H1 (cell line): ENCODE results near the gene RAD51B. TPM values are rescaled to one million over a fixed set of nuclear protein-coding genes. Genes with fewer than 3 reads are reported as not detected.

Experiments
- CHD7 ChIP-seq: fragments of 300-600 bp; sonication (generic); IDR thresholded peaks from 2 replicates; pipeline ENCODE4 v1.7.1; 2012; ENCODE audit warnings: low read length, moderate library complexity, mild to moderate bottlenecking, inconsistent platforms; ENCODE audit not compliant: insufficient replicate concordance
- EP300 ChIP-seq, 2 experiments: IDR thresholded peaks; 1 replicate in 1 of 2; 2 replicates in 1 of 2; pipeline ENCODE4 v1.6.1; 2011 to 2012; ENCODE audit warnings: low read depth in 2 of 2, low read length in 2 of 2, mild to moderate bottlenecking in 2 of 2, borderline replicate concordance in 1 of 2, inconsistent platforms in 1 of 2, moderate library complexity in 1 of 2
- KDM4A ChIP-seq: IDR thresholded peaks from one replicate; pipeline ENCODE4 v1.7.1; 2012; ENCODE audit warnings: low read depth, mild to moderate bottlenecking, moderate library complexity, low read length, inconsistent platforms; ENCODE audit not compliant: severe bottlenecking
- KDM5A ChIP-seq: fragments of 200-600 bp; IDR thresholded peaks from 2 replicates; pipeline ENCODE4 v1.7.1; 2012; ENCODE audit warnings: mild to moderate bottlenecking, low read length, inconsistent platforms, mixed read lengths
- PHF8 ChIP-seq: fragments of 200-600 bp; sonication (generic); conservative IDR thresholded peaks from 2 replicates; pipeline ENCODE4 v1.7.1; 2012; ENCODE audit warnings: low read depth, mild to moderate bottlenecking, inconsistent platforms, low read length, moderate library complexity
- SAP30 ChIP-seq: fragments of 300-600 bp; sonication (generic); IDR thresholded peaks from 2 replicates; pipeline ENCODE4 v1.7.1; 2012; ENCODE audit warnings: low read length, moderate library complexity, mild to moderate bottlenecking, inconsistent platforms; ENCODE audit not compliant: insufficient read depth, insufficient replicate concordance
- SRF ChIP-seq: IDR thresholded peaks from 2 replicates; pipeline ENCODE4 v1.6.1; 2011; ENCODE audit warnings: mild to moderate bottlenecking, low read depth, low read length, moderate library complexity
- polyA plus RNA-seq, 7 experiments: library from polyadenylated mRNA; depleted of rRNA in 3 of 7; stranded (reverse) in 5 of 7; unstranded in 2 of 7; fragments of >200 nt in 5 of 7; fragments of 200-250 nt in 2 of 7; gene quantifications; 1 replicate in 5 of 7; 2 replicates in 1 of 7; 4 replicates in 1 of 7; pipeline versions ENCODE4 v1.2.1 to v1.2.3, GENCODE V29; 2011 to 2013; ENCODE audit warnings: missing spikeins in 2 of 7, mixed read lengths in 2 of 7
- total RNA-seq: library from RNA; stranded (reverse); fragmentation: NEBNext Ultra II Directional; extraction: Animal tissue kit (Norgen Biotek cat#: 25700); gene quantifications from 2 replicates; pipeline ENCODE4 v1.2.1, GENCODE V29; 2021
- TF ChIP-seq, protein P1 (sequence below): IDR thresholded peaks from 2 replicates; pipeline ENCODE4 v1.6.1; 2012; ENCODE audit warnings: inconsistent platforms

Gene RAD51B
- total and polyA plus RNA-seq, 2 of the 8 experiments (the other 6 are each of a cell fraction or from before 2014, with no cell fraction given) = 3.9 to 14.9 TPM

DNA sequence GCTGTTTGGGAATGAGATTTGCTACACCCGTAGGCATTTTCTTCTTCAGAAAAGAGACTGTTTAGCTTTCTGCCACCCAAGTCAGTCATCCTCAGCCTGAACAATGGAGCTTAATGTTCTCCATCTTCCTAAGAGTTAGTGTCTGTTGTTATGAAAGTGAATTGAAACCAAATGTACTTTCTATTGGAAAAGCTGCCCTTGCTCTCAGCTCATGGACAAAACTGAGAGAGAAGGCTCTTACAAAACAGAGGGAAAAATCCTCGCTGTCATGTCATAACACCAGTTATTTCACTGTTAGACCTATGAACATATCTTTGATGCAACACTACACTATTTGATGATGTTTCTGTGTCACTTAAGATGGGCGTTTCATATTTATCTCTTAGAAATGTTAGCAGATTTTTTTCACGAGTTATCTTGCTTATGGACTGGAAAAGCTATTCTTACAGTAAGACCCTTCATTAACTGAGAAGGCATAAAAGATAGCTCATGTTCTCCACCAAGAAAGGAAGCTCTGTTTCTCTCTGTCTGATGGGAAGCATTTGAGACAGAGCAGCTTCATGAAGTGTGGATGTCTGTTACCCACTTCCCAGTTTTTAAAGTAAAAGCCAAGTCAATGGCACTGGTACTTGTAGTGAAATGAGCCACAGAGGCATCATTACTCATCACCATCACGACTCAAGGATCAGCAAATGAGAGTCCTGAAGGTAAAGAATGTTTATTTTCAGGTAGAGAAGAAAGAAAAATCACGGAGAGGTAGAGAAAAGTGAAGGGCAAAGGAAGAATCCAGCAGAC is 489.3 kb downstream of the RAD51B start (continued):
- no peak for TF ChIP-seq EP300 (IDR thresholded peaks at IDR 0.05; ENCODE audit: borderline replicate concordance in 1 of 2, low read depth in 2 of 2, low read length in 2 of 2)
- no peak for TF ChIP-seq PHF8
- no peak for TF ChIP-seq SAP30
- TF ChIP-seq KDM4A = no peak
- TF ChIP-seq SRF = no peak
- TF ChIP-seq, protein P1, sequence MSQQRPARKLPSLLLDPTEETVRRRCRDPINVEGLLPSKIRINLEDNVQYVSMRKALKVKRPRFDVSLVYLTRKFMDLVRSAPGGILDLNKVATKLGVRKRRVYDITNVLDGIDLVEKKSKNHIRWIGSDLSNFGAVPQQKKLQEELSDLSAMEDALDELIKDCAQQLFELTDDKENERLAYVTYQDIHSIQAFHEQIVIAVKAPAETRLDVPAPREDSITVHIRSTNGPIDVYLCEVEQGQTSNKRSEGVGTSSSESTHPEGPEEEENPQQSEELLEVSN = no peak
- TF ChIP-seq KDM5A = no peak
- no peak for TF ChIP-seq CHD7
